Caco-2 (cell line): ENCODE data around the gene SRP9. TPM values are rescaled to one million over a fixed set of nuclear protein-coding genes. Genes with fewer than 3 reads are reported as not detected.

ENCODE experiments used
- BruUV-seq: library from RNA; stranded (reverse); fragments of 400-500 nt; replicated peaks from 2 replicates; lab custom pipeline; 2021; lab: Mats Ljungman, UMichigan
- CTCF ChIA-PET: fragments of 300-600 bp; sonication (Branson Sonifier 250); formaldehyde crosslinking; loops from one replicate; lab custom pipeline; 2022; ENCODE audit warnings: antibody characterized with exemption; lab: Charles Lee
- POLR2A ChIA-PET: fragments of 300-600 bp; sonication (Branson Sonifier 250); formaldehyde crosslinking; loops from one replicate; lab custom pipeline; 2022; ENCODE audit warnings: antibody characterized with exemption; lab: Charles Lee
- DNase-seq, 2 experiments: peaks; one replicate each; pipeline versions ENCODE4 v3.0.0 to v3.0.0-alpha.2; 2020 to 2022
- H3K27me3 ChIP-seq: replicated peaks from 2 replicates; pipeline ENCODE4 v1.6.0; 2011; ENCODE audit warnings: low read length; ENCODE audit not compliant: control insufficient read depth, insufficient read depth
- H3K36me3 ChIP-seq: 2 replicates; pipeline ENCODE4 v1.5.1; 2011; ENCODE audit warnings: low read length; ENCODE audit not compliant: control insufficient read depth, insufficient read depth
- H3K4me1 ChIP-seq: fragments of 250-450 bp; sonication (Bioruptor Pico); 2 replicates; pipeline ENCODE4 v1.5.1; 2020; ENCODE audit warnings: mild to moderate bottlenecking
- H3K4me3 ChIP-seq: 2 replicates; pipeline ENCODE4 v1.5.1; 2011; ENCODE audit warnings: low read depth, mild to moderate bottlenecking, control low read depth, low read length
- H3K9me3 ChIP-seq: fragments of 250-450 bp; sonication (Bioruptor Pico); 2 replicates; pipeline ENCODE4 v1.5.1; 2020; ENCODE audit warnings: mild to moderate bottlenecking, moderate library complexity
- H3K27ac Mint-ChIP-seq: one replicate; pipeline ENCODE4 v1.8.0; 2022; ENCODE audit warnings: mixed read lengths; ENCODE audit not compliant: unreplicated experiment
- H3K27me3 Mint-ChIP-seq: one replicate; pipeline ENCODE4 v1.8.0; 2022; ENCODE audit warnings: mixed read lengths; ENCODE audit not compliant: insufficient read depth, unreplicated experiment
- H3K36me3 Mint-ChIP-seq: one replicate; pipeline ENCODE4 v1.8.0; 2022; ENCODE audit warnings: mild to moderate bottlenecking, mixed read lengths; ENCODE audit not compliant: insufficient read depth, unreplicated experiment
- H3K4me1 Mint-ChIP-seq: one replicate; pipeline ENCODE4 v1.8.0; 2022; ENCODE audit warnings: low read depth, mixed read lengths; ENCODE audit not compliant: unreplicated experiment
- H3K4me3 Mint-ChIP-seq: one replicate; pipeline ENCODE4 v1.8.0; 2022; ENCODE audit warnings: mild to moderate bottlenecking, moderate library complexity, mixed read lengths; ENCODE audit not compliant: unreplicated experiment
- H3K9me3 Mint-ChIP-seq: one replicate; pipeline ENCODE4 v1.8.0; 2022; ENCODE audit warnings: mixed read lengths; ENCODE audit not compliant: unreplicated experiment
- intact Hi-C: fragments of 100-400 bp; cut with micrococcal nuclease; formaldehyde crosslinking; loops from one replicate; pipeline ENCODE4 v1.10.0; 2022; ENCODE audit not compliant: unreplicated experiment
- total RNA-seq: library from RNA; stranded (reverse); gene quantifications from 2 replicates; pipeline ENCODE4 v1.2.3, GENCODE V29; 2022
- TF ChIP-seq, protein P1 (sequence below), 2 experiments: fragments of 200-600 bp in 1 of 2; IDR thresholded peaks; 1 replicate in 1 of 2; 2 replicates in 1 of 2; pipeline versions ENCODE4 v1.5.1 to v1.8.0; 2011 to 2022; ENCODE audit warnings: antibody characterized with exemption in 1 of 2, control low read depth in 1 of 2, inconsistent platforms in 1 of 2, low read depth in 1 of 2, low read length in 1 of 2, mild to moderate bottlenecking in 1 of 2, moderate library complexity in 1 of 2; ENCODE audit not compliant: insufficient read depth in 1 of 2, severe bottlenecking in 1 of 2, unreplicated experiment in 1 of 2

Gene SRP9
- total RNA-seq, 1 experiment from 2014 or later, result 261 TPM

DNA sequence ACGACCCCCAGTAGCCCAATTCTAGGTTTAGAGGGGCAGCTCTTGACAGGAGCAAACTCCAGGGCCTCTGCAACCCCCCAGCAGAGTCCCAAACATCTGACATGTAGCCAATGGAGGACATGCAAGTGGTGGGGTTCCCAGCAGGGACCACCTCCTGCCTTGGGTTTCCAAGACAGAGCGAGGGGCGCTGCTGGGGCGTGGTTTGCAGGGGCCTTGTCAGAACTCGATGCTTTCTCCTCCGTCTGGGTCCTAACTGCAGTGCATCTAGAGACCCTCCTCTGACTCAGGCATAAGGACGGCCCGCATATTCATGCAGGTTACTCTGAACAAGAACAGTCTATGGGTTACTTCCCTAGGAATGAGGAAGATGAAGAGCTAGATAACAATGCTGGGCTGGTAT, 49.5 kb downstream of the SRP9 start:
- BruUV-seq, result no TSS peak
- H3K27me3 Mint-ChIP-seq, result no peaks in the 10 kb centered on the region
- intact Hi-C loops, result no loop called here
- no peak overlapping the region for H3K27ac Mint-ChIP-seq
- ChIA-PET POLR2A (no interaction called here), CTCF (no interaction called here)
- no peak for DNase-seq
- H3K9me3 ChIP-seq, result no peaks in the 10 kb centered on the region
- no peaks in the 10 kb centered on the region for H3K27me3 ChIP-seq
- H3K4me3 Mint-ChIP-seq, result no peak overlapping the region
- peaks cover 22% of the 10 kb centered on the region for H3K36me3 Mint-ChIP-seq
- no peaks in the 10 kb centered on the region for H3K36me3 ChIP-seq
- no peaks in the 10 kb centered on the region for H3K9me3 Mint-ChIP-seq
- no peak overlapping the region for H3K4me3 ChIP-seq
- H3K4me1 Mint-ChIP-seq, result peaks cover 7% of the 10 kb centered on the region
- TF ChIP-seq, protein P1, sequence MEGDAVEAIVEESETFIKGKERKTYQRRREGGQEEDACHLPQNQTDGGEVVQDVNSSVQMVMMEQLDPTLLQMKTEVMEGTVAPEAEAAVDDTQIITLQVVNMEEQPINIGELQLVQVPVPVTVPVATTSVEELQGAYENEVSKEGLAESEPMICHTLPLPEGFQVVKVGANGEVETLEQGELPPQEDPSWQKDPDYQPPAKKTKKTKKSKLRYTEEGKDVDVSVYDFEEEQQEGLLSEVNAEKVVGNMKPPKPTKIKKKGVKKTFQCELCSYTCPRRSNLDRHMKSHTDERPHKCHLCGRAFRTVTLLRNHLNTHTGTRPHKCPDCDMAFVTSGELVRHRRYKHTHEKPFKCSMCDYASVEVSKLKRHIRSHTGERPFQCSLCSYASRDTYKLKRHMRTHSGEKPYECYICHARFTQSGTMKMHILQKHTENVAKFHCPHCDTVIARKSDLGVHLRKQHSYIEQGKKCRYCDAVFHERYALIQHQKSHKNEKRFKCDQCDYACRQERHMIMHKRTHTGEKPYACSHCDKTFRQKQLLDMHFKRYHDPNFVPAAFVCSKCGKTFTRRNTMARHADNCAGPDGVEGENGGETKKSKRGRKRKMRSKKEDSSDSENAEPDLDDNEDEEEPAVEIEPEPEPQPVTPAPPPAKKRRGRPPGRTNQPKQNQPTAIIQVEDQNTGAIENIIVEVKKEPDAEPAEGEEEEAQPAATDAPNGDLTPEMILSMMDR (IDR thresholded peaks at IDR 0.05; ENCODE audit: insufficient read depth in 1 of 2, low read depth in 1 of 2, low read length in 1 of 2, severe bottlenecking in 1 of 2, unreplicated experiment in 1 of 2), result no peak
- H3K4me1 ChIP-seq, result peaks cover 15% of the 10 kb centered on the region

DNA sequence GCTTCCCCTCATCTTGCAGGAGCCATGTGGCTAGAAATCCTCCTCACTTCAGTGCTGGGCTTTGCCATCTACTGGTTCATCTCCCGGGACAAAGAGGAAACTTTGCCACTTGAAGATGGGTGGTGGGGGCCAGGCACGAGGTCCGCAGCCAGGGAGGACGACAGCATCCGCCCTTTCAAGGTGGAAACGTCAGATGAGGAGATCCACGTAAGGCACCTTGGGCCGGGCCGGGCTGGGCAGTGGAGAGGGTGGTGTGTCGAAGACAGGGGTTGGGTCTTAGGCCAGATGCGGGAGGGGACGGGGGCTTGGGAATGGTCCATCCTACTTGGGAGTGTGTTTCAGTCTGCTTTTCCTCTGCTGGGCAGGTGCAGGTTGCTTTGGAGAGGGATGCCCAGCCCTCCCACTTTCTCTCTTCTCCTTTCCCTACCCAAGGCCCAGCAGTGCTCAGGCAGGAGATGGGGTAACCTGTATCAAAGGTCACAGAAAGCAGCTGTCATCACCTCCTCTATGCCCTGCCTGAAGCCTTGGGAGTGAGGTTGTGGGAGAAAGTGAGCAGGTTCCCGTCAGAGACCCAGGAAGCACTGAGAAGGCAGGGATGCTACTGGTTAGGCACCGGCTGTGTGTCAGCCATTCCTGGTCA, 51.2 kb downstream of the SRP9 start:
- no peaks in the 10 kb centered on the region for H3K9me3 Mint-ChIP-seq
- Histone ChIP-seq H3K4me1 (peaks cover 15% of the 10 kb centered on the region), H3K27me3 (no peaks in the 10 kb centered on the region), H3K9me3 (no peaks in the 10 kb centered on the region), H3K4me3 (no peak overlapping the region), H3K36me3 (no peaks in the 10 kb centered on the region; the same call in 1 of the 2 replicates)
- H3K4me3 Mint-ChIP-seq, result no peak overlapping the region
- intact Hi-C loops, result no loop called here
- BruUV-seq, result no TSS peak
- no peaks in the 10 kb centered on the region for H3K27me3 Mint-ChIP-seq
- H3K36me3 Mint-ChIP-seq, result peaks cover 23% of the 10 kb centered on the region
- TF ChIP-seq, protein P1 (IDR thresholded peaks at IDR 0.05; ENCODE audit: insufficient read depth in 1 of 2, low read depth in 1 of 2, low read length in 1 of 2, severe bottlenecking in 1 of 2, unreplicated experiment in 1 of 2), result no peak
- no peak overlapping the region for H3K27ac Mint-ChIP-seq
- peaks cover 7% of the 10 kb centered on the region for H3K4me1 Mint-ChIP-seq
- peak in 1 of 2 experiments; percentile 23 for DNase-seq
- POLR2A ChIA-PET, result no interaction called here
- CTCF ChIA-PET, result interaction anchor here (0.7 kb wide), 1 partner anchor 19 kb away, joined by 3 read pairs; the partner anchor contains the start of gene EPHX1

DNA sequence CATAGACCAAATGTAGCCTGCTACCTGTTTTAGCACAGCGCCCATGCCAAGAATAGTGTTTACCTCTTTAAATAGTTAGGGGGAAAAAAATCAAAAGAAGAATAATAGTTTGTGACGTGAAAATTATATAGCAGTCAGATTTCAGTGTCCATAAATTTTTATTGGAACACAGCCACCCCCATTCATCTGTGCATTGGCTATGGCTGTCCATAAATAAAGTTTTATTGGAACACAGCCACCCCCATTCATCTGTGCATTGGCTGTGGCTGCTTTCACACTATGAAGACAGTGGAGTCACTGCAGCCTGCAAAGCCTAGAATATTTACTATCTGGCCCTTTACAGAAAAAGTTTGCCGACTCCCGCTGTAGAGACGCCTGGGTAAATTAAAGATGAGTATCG, 53.2 kb downstream of the SRP9 start:
- intact Hi-C loops, result no loop called here
- no peaks in the 10 kb centered on the region for H3K9me3 Mint-ChIP-seq
- peaks cover 35% of the 10 kb centered on the region for H3K36me3 Mint-ChIP-seq
- peaks cover under 1% of the 10 kb centered on the region; the same call in 1 of the 2 replicates for H3K4me1 ChIP-seq
- no peak overlapping the region for H3K27ac Mint-ChIP-seq
- no peak overlapping the region for H3K4me3 Mint-ChIP-seq
- no peaks in the 10 kb centered on the region for H3K27me3 Mint-ChIP-seq
- H3K4me3 ChIP-seq, result no peak overlapping the region
- BruUV-seq, result no TSS peak
- no peaks in the 10 kb centered on the region for H3K9me3 ChIP-seq
- H3K36me3 ChIP-seq, result no peaks in the 10 kb centered on the region; the same call in 1 of the 2 replicates
- DNase-seq, result no peak
- no peaks in the 10 kb centered on the region for H3K27me3 ChIP-seq
- TF ChIP-seq, protein P1 (IDR thresholded peaks at IDR 0.05; ENCODE audit: insufficient read depth in 1 of 2, low read depth in 1 of 2, low read length in 1 of 2, severe bottlenecking in 1 of 2, unreplicated experiment in 1 of 2), result no peak
- ChIA-PET CTCF (no interaction called here), POLR2A (no interaction called here)
- no peaks in the 10 kb centered on the region for H3K4me1 Mint-ChIP-seq
